ENCODE data around the gene GGA3. TPM values are rescaled to one million over a fixed set of nuclear protein-coding genes. Genes with fewer than 3 reads are reported as not detected.

The GGA3 gene
- total RNA-seq, 1 donor from 2014 or later: 64.4 TPM

GRCh38 chr17:75270966-75271232 is 9.5 kb upstream of the GGA3 start, which contains the start of gene MIF4GD:
MIF4GD (minus strand) TSS chr17:75271231; CDS start chr17:75270195, 1,036 bp downstream.
- no peaks in the 10 kb centered on the region for H3K9me3 Mint-ChIP-seq
- peak within 1 kb of the TSS; percentile 89 for H3K4me3 Mint-ChIP-seq
- peak within 1 kb of the TSS; percentile 89 for H3K27ac Mint-ChIP-seq
- no peak for DNase-seq (ENCODE audit: extremely low spot score, unreplicated experiment)
- H3K27me3 Mint-ChIP-seq: peaks cover 3% of the 10 kb centered on the region
- peaks cover 21% of the 10 kb centered on the region for H3K4me1 Mint-ChIP-seq (ENCODE audit: unreplicated experiment)
- TF ChIP-seq CTCF (conservative IDR thresholded peaks at IDR 0.05): no peak
- no peaks in the 10 kb centered on the region for H3K36me3 Mint-ChIP-seq

DNA sequence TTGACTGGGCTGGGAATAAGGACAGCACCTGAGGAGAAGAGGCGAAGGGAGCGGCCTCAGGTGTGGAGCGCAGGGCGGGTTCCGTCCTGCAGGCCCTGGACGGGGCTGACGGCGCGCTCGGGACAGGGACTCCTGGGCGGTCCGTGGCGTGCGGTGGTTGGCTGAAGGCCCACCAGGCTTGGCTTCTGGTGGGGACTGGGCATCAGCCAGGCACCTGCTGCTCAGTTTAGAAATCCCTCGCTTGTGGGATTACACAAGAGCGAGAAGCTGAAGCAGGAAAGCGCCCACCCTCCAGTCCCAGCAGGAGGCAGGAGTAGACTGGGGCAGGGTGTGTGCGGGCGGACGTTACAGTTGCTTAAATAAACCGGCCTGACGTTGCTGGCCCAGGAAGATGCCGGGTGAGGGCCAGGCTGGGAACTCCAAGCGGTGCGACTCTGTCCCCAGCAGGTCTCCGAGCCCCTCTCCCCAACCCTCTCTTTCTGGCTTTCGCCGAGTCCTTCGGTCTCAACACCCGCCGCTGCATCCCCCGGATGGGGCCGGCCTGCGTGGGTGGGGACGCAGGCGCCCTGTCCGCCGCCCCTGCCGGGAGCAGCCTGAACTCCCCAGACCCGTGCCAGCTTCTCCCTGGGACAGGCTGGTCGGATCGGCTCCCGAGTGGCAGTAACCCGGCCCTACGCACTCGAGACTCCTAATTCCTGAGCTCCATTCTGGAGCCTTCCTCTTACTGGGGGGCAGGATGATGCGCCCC is 9.0 kb upstream of the GGA3 start:
- Mint-ChIP-seq H3K4me1 (ENCODE audit: unreplicated experiment) (peaks cover 21% of the 10 kb centered on the region), H3K4me3 (peak overlapping the region; percentile 89), H3K27ac (peak overlapping the region; percentile 89), H3K9me3 (no peaks in the 10 kb centered on the region), H3K36me3 (no peaks in the 10 kb centered on the region), H3K27me3 (peaks cover 3% of the 10 kb centered on the region)
- peak; percentile 75 for DNase-seq (ENCODE audit: extremely low spot score, unreplicated experiment)
- peak; percentile 39 for TF ChIP-seq CTCF (conservative IDR thresholded peaks at IDR 0.05)

GRCh38 chr17:75269844-75270217 is 8.4 kb upstream of the GGA3 start:
- Mint-ChIP-seq H3K27ac (peak overlapping the region; percentile 89), H3K4me3 (peak overlapping the region; percentile 89), H3K9me3 (no peaks in the 10 kb centered on the region), H3K4me1 (ENCODE audit: unreplicated experiment) (peaks cover 21% of the 10 kb centered on the region), H3K27me3 (peaks cover 3% of the 10 kb centered on the region), H3K36me3 (no peaks in the 10 kb centered on the region)
- no peak for DNase-seq (ENCODE audit: extremely low spot score, unreplicated experiment)
- TF ChIP-seq CTCF (conservative IDR thresholded peaks at IDR 0.05): no peak

- DNase-seq (ENCODE audit: extremely low spot score, unreplicated experiment): no peak
- Mint-ChIP-seq H3K36me3 (peaks cover 3% of the 10 kb centered on the region), H3K27me3 (peaks cover 3% of the 10 kb centered on the region), H3K4me1 (ENCODE audit: unreplicated experiment) (peaks cover 17% of the 10 kb centered on the region), H3K9me3 (no peaks in the 10 kb centered on the region), H3K27ac (no peak overlapping the region), H3K4me3 (peak overlapping the region; percentile 26)
- TF ChIP-seq CTCF (conservative IDR thresholded peaks at IDR 0.05): no peak
These were observed 6.2 kb upstream of the GGA3 start for GRCh38 chr17:75267411-75268232.

GRCh38 chr17:75267153-75267410 is 5.7 kb upstream of the GGA3 start:
- Mint-ChIP-seq H3K36me3 (peaks cover 6% of the 10 kb centered on the region), H3K4me3 (no peak overlapping the region), H3K27me3 (peaks cover 3% of the 10 kb centered on the region), H3K27ac (no peak overlapping the region), H3K4me1 (ENCODE audit: unreplicated experiment) (peaks cover 22% of the 10 kb centered on the region), H3K9me3 (no peaks in the 10 kb centered on the region)
- DNase-seq (ENCODE audit: extremely low spot score, unreplicated experiment): no peak
- TF ChIP-seq CTCF (conservative IDR thresholded peaks at IDR 0.05): no peak
